GM18951 (cell line): ENCODE measurements around the gene PSORS1C2.

Experiments
- POLR2A ChIP-seq: IDR thresholded peaks from 4 replicates; pipeline ENCODE4 v1.6.1; 2011; ENCODE audit warnings: mild to moderate bottlenecking; ENCODE audit not compliant: insufficient read length, insufficient read depth; ENCODE audit errors: extremely low read depth
- in situ Hi-C: fragments of 300-500 bp; cut with MboI; formaldehyde crosslinking; loops from one replicate; pipeline ENCODE4 v1.12.0; 2022; ENCODE audit warnings: low sequenced_read_pairs, mixed read lengths, inconsistent platforms; ENCODE audit not compliant: unreplicated experiment

Gene PSORS1C2

GRCh38 chr6:31103136-31103535, 35.7 kb downstream of the PSORS1C2 start:
- in situ Hi-C loops: no loop called here
- no peak for TF ChIP-seq POLR2A

- no peak for TF ChIP-seq POLR2A
- in situ Hi-C loops: loop anchor here (25.0 kb wide), 1 partner anchor 636 kb away; no protein-coding TSS in a partner anchor
Observed at GRCh38 chr6:31098449-31098938, 40.4 kb downstream of the PSORS1C2 start.

GRCh38 chr6:31096656-31097055, 42.2 kb downstream of the PSORS1C2 start:
- TF ChIP-seq POLR2A: no peak
- in situ Hi-C loops: loop anchor here (25.0 kb wide), 1 partner anchor 634 kb away; no protein-coding TSS in a partner anchor

- TF ChIP-seq POLR2A: no peak
- in situ Hi-C loops: loop anchor here (25.0 kb wide), 1 partner anchor 634 kb away; no protein-coding TSS in a partner anchor
Observed at GRCh38 chr6:31096215-31096614, 42.7 kb downstream of the PSORS1C2 start.

GRCh38 chr6:31094389-31094881, 44.4 kb downstream of the PSORS1C2 start:
- in situ Hi-C loops: loop anchor here (25.0 kb wide), 1 partner anchor 632 kb away; no protein-coding TSS in a partner anchor
- TF ChIP-seq POLR2A: no peak

GRCh38 chr6:31092769-31093505, 45.9 kb downstream of the PSORS1C2 start:
- no peak for TF ChIP-seq POLR2A
- in situ Hi-C loops: loop anchor here (25.0 kb wide), 1 partner anchor 631 kb away; no protein-coding TSS in a partner anchor

- no peak for TF ChIP-seq POLR2A
- in situ Hi-C loops: loop anchor here (25.0 kb wide), 1 partner anchor 630 kb away; no protein-coding TSS in a partner anchor
Observed at GRCh38 chr6:31092238-31092637, 46.6 kb downstream of the PSORS1C2 start.

- in situ Hi-C loops: loop anchor here (25.0 kb wide), 1 partner anchor 629 kb away; no protein-coding TSS in a partner anchor
- TF ChIP-seq POLR2A: no peak
Observed at GRCh38 chr6:31091680-31092079, 47.2 kb downstream of the PSORS1C2 start.

- in situ Hi-C loops: loop anchor here (25.0 kb wide), 1 partner anchor 629 kb away; no protein-coding TSS in a partner anchor
Observed at GRCh38 chr6:31090973-31091364, 47.9 kb downstream of the PSORS1C2 start.

GRCh38 chr6:31090275-31090972, 48.4 kb downstream of the PSORS1C2 start:
- TF ChIP-seq POLR2A: no peak
- in situ Hi-C loops: loop anchor here (25.0 kb wide), 1 partner anchor 628 kb away; no protein-coding TSS in a partner anchor

More at GRCh38 chr6:31090973-31091364, 47.9 kb downstream of the PSORS1C2 start:
- no peak for TF ChIP-seq POLR2A
